ENCODE measurements around the gene GNG7.
"Not testable (repeated sequence)": the region's sequence is repeated elsewhere in the genome, so short reads cannot be mapped to it uniquely, and the experiment has no call there.

The GNG7 gene

DNA sequence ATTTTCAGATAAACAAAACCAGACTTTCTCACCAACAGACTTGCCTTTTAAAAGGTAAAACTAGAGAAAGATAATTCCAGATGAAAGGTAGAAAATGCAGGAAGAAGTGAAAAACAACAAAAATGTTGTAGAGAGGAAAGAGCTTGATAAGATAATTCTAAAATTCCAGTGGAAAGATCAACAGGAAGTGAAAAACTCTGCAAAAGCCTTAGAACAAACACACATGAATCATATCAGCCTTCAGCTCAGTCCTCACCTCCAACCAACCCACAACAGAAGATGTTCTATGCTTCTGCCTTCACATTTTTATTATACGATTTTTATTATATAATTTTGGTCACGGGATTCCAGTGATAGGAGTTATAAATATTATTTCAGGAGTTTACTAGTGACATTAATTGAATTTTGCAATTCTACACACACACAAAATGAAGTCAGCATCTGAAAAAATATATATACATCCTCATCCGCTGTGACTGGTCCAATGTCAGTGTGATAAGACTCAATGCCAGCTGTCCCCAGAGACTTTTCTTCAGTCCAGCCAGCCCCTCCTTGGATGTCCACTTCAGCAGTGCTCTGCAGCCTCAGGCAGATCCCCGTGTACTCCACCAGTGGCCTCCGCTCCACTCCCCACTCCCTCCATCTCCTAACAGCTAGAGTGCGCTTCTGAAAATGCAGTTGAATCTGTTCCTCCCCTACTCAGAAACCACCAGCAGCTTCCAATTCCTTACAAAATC, 168.6 kb downstream of the GNG7 start:
- no peak for DNase-seq (ENCODE audit: low spot score)

DNA sequence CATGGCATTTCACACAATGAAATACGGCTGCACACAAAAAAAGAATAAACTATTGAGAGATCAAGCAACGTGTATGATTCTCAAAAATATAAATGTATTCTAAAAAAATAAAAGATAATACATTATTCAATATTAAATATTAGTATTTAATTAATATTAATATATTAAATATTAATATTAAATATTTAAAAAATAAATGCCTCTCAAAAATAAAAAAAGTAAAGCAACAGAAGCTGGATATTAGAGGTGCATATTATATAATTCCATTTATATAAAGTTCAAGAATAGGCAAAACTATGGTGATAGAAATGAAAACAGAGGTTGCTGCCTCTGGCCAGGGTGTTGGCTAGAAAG, 169.4 kb downstream of the GNG7 start:
- no peak for DNase-seq (ENCODE audit: low spot score)

DNA sequence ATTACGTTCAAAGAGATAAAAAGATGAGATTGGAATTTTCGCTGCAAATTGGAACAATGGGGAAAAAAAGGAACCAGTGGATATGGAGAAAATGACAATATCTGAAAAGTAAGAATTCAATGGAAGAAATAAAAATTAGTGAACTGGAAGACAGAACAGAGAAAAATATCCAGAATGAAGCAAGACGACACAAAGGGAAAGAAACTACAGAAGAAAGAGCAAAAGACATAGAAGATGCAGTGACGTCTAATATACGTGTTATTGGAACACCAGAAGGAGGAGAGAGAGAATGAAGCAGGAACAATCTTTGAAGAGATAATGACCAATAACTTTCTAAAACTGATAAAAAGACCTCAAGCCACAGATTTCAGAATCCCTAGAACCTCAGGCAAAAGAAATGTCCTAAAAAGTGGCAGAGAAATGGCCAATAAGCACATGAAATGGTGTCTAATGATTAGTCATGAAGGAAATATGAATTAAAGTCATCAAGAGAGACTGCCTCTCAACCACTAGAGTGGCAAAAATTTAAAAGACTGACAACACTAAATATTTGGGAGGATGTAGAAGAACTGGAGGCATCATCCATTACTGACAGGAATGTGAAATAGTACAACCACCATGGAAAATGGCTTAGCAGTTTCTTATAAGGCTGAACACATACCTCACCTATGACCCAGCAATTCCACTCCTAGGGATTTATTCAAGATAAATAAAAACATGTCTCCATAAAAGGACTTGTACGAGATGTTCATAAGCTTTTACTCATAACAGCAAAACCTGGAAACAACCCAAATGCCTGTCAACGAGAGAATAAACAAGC, 170.0 kb downstream of the GNG7 start:
- DNase-seq (ENCODE audit: low spot score), result no peak

DNA sequence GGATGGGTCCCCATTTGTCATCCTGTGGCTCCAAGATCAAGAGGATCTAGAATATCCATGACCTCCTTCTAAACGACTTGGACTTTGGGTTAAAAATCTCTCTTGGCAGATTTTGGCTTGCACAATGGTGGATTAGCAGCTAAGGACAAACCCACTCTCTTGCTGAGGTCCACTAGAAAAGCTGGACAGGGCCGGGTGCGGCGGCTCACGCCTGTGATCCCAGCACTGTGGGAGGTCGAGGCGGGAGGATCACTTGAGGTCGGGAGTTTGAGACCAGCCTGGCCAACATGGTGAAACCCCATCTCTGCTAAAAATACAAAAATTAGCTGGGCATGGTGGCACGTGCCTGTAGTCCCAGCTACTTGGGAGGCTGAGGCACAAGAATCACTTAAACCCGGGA, 172.6 kb downstream of the GNG7 start:
- DNase-seq (ENCODE audit: low spot score), result not testable (repeated sequence)

DNA sequence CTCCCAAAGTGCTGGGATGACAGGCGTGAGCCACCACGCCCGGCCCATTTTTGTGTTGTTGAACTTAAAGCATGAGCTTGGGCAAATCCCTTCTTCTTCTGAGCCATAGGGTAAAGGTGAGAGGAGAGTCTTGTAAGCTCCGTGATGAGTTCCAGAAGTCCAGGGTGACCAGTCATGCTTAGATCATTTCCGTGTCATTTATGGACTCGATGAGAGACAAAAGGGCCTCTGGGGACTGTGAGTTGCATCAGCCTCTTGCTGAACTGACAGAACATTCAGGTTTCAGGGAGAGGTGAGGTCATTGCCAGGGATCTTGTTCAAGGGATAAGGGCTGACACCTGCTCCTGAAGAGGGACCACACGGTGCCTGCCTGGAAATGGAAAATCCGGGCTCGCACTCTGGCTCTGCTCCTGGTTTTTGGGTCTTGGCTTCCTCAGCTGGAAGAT, 173.0 kb downstream of the GNG7 start:
- no peak for DNase-seq (ENCODE audit: low spot score)

DNA sequence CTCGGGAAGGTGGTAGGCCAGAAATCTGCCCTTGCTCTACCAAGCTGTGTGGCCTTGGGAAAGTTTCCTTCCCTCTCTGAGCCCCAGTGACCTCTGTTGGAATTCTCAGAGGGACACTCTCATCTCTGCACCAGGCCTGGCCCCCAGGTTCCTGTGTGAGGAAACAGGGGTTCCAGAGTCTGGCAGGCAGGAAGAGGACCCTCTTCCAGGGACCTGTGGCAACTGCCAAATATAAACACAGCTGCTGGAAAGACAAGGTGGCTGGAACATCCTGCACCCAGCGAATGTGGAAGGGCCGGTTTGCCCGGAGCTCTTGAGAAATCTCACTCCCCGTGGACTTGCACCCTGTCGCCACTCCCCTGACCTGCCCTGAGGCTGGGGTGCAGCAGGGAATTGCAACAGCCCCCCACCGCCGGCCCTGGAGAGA, 173.8 kb downstream of the GNG7 start:
- DNase-seq (ENCODE audit: low spot score), result no peak

DNA sequence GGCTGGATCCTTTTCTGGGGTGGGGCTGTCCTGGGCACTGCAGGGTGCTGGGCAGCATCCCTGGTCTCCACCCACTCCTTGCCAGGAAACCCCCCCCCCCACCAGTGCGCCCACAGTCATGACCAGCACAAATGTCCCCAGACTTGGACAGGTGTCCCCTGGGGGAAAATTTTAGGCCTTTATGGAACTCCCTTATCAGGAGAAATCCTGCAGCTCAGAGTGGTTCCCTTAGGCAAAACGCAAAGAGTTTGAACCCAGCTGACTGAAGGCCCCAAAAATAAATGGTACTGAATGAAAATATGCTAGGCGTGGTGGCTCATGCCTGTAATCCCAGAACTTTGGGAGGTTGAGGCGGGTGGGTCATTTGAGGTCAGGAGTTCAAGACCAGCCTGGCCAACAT, 174.8 kb downstream of the GNG7 start:
- no peak for DNase-seq (ENCODE audit: low spot score)

DNA sequence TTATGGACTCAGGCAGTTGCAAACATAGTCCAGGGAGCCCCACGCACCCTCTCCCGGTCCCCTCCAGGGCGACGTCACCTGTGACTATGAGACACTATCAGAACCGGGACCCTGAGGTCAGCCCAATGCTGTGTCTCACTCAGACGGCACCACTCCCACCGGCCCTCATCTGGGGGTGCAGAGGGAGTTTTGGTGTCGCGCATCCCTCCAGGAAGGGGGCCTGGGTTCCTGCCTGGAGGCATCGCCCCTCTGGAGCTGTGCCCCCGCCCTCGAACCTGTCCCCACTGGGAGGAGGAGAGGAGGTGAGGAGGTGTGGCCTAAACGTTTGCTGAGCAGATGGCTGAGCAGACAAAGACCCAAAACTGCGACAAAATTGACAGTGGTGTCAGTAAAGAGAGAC, 175.3 kb downstream of the GNG7 start:
- no peak for DNase-seq (ENCODE audit: low spot score)

DNA sequence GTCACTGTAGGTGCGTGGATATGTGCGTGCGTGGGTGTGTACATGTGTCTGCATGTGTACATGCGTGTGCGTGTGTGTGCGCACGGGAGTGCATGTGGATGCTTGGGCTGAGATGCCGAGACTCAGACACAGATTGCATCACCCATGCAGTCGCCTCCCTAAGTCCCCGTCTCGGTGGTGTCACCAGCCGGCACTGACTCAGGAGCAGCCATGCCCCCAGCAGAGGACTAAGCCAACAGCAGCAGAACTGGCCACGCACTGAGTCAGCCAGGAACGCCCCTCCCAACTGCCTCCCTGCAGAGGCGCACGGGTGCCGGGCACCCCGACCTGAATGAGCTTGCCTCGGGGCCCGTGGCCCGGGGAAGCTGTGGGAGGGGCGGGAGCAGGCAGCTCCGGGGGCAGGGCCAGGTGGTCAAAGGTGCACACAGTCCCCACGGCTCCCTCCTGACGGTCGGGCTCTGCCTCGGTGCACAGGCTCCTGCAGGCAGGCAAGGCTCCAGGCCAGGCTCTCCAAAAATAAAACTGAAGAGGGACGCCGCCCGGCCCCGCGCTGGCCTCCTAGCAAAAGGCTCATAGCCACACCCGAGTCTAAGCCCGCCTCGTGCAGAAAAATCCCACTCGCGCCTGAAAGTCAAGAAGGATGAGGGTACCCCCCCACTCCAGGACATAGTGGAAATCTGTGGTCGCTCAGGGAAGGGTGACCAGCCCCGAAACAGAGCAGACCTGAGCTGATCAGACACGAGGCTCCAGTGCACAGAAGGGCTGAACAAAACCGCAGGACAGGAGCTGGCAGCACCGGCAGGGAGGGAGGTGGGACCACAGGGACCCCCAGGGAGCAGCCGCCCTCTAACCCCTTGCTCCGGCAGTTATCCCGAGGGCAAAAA, 177.4 kb downstream of the GNG7 start:
- DNase-seq (ENCODE audit: low spot score), result no peak

DNA sequence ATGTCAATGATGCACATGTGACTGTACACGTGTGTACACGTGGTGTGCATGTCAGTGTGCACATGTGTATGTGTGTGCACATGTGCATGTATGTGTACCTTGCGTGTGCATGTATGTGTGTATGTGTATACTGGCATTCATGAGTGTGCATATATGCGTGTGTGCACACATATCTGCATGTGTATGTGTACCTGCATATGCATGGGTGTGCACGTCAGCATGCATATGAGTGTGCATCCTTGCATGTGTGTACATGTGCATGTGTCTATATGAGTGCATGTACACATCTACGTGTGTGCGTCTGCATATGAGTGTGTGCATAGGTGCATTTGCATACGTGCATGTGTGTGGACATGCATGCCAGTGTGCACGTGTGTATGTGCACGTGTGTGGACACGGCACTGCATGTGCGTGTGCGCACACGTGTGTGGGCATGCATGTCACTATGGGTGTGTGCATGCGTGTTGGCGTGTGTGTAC, 178.1 kb downstream of the GNG7 start:
- DNase-seq (ENCODE audit: low spot score), result no peak

DNA sequence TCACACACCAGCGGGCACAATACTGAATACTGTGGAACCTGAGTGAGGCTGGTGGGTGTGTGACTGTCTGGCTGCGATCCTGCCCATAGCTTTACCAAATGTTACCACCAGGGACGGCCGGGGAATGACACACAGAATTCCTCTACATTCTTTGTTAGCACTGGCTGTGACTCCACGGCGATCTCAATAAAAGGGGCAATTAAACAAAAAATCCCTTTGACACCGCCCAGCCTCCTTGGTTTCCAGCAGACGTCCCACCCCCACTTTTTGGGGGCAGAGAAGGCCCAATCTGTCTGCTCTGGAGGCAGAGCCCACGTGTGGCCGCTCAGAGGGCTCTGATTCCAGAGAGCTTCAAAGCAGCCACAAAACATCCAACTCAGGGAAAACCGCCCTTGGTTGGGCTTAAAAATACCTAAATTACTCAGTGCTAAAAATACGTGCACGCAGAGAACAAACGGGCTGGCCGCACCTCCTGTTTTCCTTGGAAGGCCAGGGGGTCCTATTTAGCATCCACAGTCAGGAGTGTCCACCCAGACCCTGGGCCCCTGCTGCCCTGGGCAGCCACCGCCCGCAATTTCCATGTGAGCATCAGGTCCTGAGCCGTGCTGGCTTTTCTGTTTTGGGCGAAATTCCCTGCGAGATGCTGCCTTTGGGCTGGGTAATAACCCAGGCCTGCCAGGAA, 178.7 kb downstream of the GNG7 start:
- DNase-seq (ENCODE audit: low spot score), result no peak

DNA sequence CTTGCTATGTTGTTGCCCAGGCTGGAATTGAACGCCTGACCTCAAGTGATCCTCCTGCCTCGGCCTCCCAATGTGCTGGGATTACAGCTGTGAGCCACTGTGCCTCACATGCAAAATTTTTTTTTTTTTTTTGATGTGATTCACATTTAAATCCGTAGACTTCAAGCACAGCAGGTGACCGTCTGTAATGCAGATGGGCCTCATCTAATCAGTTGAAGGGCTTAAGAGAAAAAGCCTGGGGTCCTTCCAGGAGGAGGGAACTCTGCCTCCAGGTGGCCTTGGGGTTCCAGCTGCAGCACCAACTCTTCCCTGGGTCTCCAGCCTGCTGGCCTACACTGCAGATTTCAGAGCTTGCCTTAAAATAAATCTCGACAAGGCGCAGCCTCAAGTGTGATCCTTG, 183.0 kb downstream of the GNG7 start:
- DNase-seq (ENCODE audit: low spot score), result no peak

DNA sequence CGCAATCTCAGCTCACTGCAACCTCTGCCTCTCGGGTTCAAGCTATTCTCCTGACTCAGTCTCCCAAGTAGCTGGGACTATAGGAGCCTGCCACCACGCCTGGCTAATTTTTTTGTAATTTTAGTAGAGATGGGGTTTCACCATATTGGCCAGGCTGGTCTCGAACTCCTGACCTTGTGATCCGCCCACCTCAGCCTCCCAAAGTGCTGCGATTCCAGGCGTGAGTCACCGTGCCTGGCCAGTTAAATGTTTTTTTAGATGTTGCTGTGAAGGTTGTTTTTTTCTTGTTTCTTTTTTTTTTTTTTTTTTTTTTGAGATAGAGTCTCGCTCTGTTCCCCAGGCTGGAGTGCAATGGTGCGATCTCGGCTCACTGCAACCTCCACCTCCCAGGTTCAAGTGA, 183.6 kb downstream of the GNG7 start:
- DNase-seq (ENCODE audit: low spot score), result not testable (repeated sequence)

DNA sequence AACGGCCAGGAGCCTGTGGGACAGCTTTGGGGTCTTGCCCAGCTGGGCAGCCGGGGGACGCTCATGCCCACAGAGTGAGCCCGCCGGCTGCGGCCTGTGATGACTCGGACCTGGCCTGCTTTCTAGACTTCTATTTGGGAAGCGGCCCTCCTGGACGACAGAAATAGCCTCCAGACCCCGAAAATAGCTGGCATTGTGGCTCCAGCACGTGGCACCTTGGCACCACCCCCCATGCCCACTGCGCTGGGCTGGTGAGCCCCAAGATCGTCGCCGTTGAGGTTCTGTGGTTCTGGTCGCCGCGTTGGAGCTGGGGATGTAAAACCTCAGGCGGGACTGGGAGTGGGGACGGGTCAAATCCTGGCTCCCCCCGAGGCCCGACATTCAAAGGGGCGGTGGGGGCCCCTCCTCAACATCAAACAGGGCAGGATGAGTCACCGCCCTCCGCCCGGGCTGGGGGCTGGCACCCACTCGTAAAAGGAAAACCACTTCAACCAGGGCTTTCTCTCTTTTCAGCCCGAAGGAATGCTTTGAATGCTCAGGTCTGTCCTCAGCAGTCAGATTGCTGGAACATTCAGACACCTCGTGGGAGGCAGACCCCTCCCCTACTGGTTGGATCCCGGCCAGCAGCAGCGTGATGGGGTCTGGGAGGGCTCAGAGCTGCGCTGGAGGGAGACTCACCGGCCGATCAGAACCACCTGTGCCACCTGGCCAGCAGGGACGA, 184.5 kb downstream of the GNG7 start:
- peak; percentile 22 for DNase-seq (ENCODE audit: low spot score)

DNA sequence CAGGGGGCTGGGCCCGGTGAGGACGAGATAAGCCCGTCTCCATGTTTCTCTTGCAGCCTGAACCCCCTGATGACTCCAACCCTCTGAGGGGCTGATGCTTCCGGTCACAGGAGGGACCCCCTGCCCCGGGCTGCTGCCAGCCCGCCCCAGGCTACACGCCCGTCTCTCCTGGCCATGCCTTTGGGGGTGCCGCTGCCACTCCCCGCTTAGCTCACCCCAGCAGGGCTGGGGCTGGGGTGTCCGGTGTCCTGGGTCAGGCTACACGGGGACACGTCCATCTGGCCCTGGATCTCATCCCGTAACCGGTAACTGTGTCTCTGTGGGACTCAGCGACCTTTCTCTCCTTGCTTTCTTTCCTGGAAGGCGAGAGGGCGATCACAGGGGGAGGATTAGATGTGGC, 185.8 kb downstream of the GNG7 start:
- DNase-seq (ENCODE audit: low spot score), result no peak

DNA sequence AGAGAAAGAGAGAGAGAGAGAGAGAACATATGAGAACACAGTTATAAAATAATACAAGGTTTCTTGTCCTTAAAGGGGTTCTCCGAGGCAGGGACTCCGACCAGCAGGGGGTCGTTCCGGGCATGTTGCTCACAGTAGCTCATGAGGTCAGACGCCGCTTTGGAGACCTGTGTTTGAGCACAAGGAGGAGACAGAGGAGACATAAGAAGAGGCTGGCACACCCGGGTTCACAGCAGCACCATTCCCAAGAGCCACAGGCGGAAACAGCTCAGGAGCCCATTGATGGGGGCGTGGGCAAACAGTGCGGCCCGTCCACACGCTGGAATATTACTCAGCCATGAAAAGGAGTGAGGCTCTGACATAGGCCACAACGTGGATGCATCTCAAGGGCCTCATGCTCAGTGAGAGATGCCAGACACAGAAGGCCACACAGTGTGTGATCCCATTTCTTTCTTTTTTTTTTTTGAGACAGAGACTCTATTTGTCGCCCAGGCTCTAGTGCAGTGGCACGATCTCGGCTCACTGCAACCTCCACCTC, 187.4 kb downstream of the GNG7 start:
- DNase-seq (ENCODE audit: low spot score), result no peak

DNA sequence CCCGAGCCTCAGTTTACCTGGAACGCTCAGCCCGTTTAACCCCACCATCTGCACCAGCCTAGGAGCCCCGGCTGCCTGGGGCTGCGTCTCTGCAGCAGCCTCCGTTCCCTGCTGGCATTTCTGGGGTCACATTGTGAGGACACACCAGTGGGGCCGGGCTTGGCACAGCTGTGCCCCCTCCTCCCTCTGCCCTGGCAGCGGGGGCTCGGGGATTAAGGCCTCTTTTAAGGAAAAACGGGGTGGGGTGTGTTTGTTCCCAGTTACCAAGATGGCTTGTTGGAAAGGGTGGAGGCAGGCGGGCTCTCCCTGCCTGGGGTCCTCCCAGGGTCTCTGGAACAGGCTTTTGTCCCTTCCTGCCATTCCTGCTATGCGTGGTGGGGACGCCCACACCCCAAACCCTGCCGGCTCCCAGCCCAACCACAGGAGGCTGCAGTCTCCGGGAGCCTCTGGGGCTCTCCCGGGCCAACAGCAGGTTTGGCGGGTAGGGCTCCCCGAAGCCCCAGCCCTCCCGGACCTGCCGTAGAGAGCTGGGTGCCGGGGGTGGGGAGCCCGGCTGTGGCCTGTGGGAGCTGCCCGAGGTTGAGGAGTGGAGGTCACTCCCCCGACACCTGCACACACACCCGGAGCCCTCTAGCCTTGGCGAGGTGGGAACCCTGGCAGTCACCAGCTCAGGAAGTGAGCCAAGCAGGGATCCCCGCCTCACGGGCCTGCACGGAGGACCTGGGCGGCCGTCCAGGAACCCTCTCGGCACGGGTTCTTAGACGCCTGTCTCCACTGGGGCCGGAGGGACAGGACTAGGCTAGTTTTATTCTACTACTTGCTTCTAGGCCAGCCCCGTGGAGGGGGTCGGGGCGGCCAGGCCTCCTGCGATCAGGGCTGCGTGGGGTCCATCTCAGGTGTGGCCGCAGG, 189.7 kb downstream of the GNG7 start:
- DNase-seq (ENCODE audit: low spot score), result no peak

DNA sequence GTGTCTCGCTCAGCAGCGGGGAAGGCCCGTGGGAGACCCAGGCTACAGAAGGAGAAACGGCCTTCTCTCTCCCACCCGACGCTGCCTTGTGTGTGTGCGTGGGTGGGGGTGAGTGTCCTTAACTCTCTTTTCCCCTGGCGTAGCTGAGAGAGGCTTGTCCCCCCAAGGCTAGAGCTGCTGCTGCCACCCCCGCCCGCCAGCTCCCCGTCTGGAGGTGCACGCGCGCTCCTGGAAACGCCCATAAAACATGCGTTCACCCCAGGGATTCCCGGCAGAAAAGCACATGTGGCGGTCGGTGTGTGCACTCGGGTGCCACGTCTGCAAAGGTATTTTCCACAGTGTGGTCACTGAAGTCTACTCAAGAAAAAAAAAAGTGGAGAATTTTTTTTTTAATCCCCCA, 190.5 kb downstream of the GNG7 start:
- no peak for DNase-seq (ENCODE audit: low spot score)

DNA sequence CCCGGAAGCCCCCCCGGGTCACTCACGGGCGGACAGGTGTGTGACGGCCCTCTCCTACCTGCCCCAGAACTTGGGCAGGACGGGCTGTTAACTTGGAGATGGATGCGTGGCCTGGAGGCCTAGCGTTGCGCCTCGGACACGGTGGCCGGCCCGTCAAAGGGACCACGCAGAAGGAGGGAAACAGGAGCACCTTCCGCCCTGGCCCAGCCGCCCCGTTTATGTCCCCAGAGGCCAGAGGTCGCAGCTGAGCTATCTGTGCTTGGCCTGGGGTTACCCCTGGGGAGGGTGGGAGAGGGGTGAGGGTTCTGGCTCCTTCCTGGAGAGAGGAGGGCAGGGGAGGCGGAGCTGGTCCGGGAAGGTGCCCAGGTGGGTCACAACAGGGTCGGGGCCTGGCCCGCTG, 190.9 kb downstream of the GNG7 start:
- no peak for DNase-seq (ENCODE audit: low spot score)

DNA sequence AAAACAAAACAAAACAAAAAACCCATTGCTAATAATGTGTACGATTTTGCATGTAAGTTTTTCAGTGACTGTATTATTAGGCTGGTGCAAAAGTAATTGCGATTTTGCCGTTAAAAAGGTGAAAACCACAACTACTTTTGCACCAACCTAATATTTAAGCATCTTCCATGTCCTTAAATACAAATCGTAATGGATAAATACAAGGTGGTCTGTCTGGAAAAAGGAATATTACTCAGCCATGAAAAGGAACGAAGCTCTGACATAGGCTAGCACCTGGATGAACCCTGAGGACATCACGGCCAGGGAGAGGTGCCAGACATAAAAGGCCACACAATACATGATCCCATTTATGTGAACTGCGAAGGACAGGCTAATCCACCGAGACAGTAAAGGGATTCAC, 193.4 kb downstream of the GNG7 start:
- DNase-seq (ENCODE audit: low spot score), result no peak

Data from CD4-positive, alpha-beta T cell treated with Interleukin-15 for 4 hours (primary cell).